Fibroblast of peridontal ligament (primary cell): ENCODE results near the gene PXDN.

ENCODE experiments used
- DNase-seq: peaks from one replicate; pipeline ENCODE4 v3.0.0-alpha.2; 2010; ENCODE audit errors: extremely low read depth

The PXDN gene

GRCh38 chr2:1754046-1754445, 9.7 kb upstream of the PXDN start:
- no peak for DNase-seq

GRCh38 chr2:1752751-1753150, 8.4 kb upstream of the PXDN start:
- no peak for DNase-seq

- no peak for DNase-seq
Measured at GRCh38 chr2:1751767-1752725, 7.7 kb upstream of the PXDN start.

GRCh38 chr2:1750933-1751766, 6.8 kb upstream of the PXDN start:
- DNase-seq, result peak; percentile 80

GRCh38 chr2:1750270-1750932, 6.1 kb upstream of the PXDN start:
- no peak for DNase-seq

GRCh38 chr2:1749489-1750119, 5.3 kb upstream of the PXDN start:
- DNase-seq, result no peak

GRCh38 chr2:1748741-1749488, 4.6 kb upstream of the PXDN start:
- no peak for DNase-seq

- DNase-seq, result no peak
Measured at GRCh38 chr2:1748176-1748740, 3.9 kb upstream of the PXDN start.

- no peak for DNase-seq
Measured at GRCh38 chr2:1747065-1747941, 3.0 kb upstream of the PXDN start.

GRCh38 chr2:1746174-1747064, 2.1 kb upstream of the PXDN start:
- no peak for DNase-seq

- no peak for DNase-seq
Measured at GRCh38 chr2:1745171-1746023, 1.1 kb upstream of the PXDN start.

GRCh38 chr2:1744151-1744445, 217 bp downstream of the PXDN start:
- DNase-seq, result no peak

- peak; percentile 47 for DNase-seq
Measured at GRCh38 chr2:1743396-1744150, 742 bp downstream of the PXDN start.

GRCh38 chr2:1742681-1743395, 1.5 kb downstream of the PXDN start:
- peak; percentile 90 for DNase-seq

GRCh38 chr2:1742301-1742680, 2.0 kb downstream of the PXDN start:
- peak; percentile 29 for DNase-seq

- no peak for DNase-seq
Measured at GRCh38 chr2:1741851-1742250, 2.5 kb downstream of the PXDN start.
